HepG2 (cell line): ENCODE data around the gene ARHGDIA. TPM values are rescaled to one million over a fixed set of nuclear protein-coding genes. Genes with fewer than 3 reads are reported as not detected.

Experiments
- ATAC-seq: fragments of 200-7000 bp; cut with Tn5 transposase; 3 replicates; pipeline ENCODE4 v1.9.1; 2020; ENCODE audit warnings: mild to moderate bottlenecking, moderate library complexity
- BruUV-seq: library from RNA; stranded (reverse); fragments of 400-500 nt; replicated peaks from 2 replicates; lab custom pipeline; 2021; lab: Mats Ljungman, UMichigan
- CTCF ChIA-PET: fragments of 300-600 bp; formaldehyde crosslinking; extraction: SDS; loops from one replicate; lab custom pipeline; 2021; ENCODE audit warnings: low total read pairs, inconsistent platforms, low intra/inter-chr PET ratio; lab: Yijun Ruan, JAX
- POLR2A ChIA-PET: fragments of 350-600 bp; sonication (Branson Sonifier 250); formaldehyde crosslinking; loops from one replicate; lab custom pipeline; 2020; ENCODE audit warnings: antibody characterized with exemption, inconsistent platforms; lab: Yijun Ruan, JAX
- DNase-seq: peaks from one replicate; pipeline ENCODE4 v3.0.0-alpha.2; 2015; ENCODE audit warnings: low spot score
- FAIRE-seq: peaks from 3 replicates; lab custom pipeline; 2011; peaks lifted over from hg19 to GRCh38; lab: Jason Lieb, UNC
- H2AFZ ChIP-seq: one replicate; pipeline ENCODE4 v1.6.1; 2011; ENCODE audit warnings: low read length, inconsistent platforms
- H3K27ac ChIP-seq: fragments of 300-600 bp; 3 replicates; pipeline ENCODE4 v1.8.0; 2011; ENCODE audit warnings: mixed run types, mild to moderate bottlenecking, mixed read lengths, low read length, inconsistent platforms; ENCODE audit not compliant: insufficient read depth; ENCODE audit errors: extremely low read length
- H3K27me3 ChIP-seq, 2 experiments: fragments of 200-600 bp in 1 of 2; 2 replicates in 1 of 2; 3 replicates in 1 of 2; pipeline versions ENCODE4 v1.6.0 to v1.8.0; 2011; ENCODE audit warnings: low read length in 2 of 2, mild to moderate bottlenecking in 2 of 2, moderate library complexity in 2 of 2, inconsistent platforms in 1 of 2; ENCODE audit not compliant: insufficient read depth in 2 of 2, control insufficient read depth in 1 of 2
- H3K36me3 ChIP-seq, 2 experiments: fragments of 200-600 bp in 1 of 2; replicated peaks in 1 of 2; 2 replicates in 1 of 2; 3 replicates in 1 of 2; pipeline versions ENCODE4 v1.5.1 to v1.8.0; 2011; ENCODE audit warnings: low read length in 2 of 2, inconsistent platforms in 1 of 2; ENCODE audit not compliant: insufficient read depth in 2 of 2, control insufficient read depth in 1 of 2
- H3K4me1 ChIP-seq: 2 replicates; pipeline ENCODE4 v1.5.1; 2012; ENCODE audit warnings: low read length, inconsistent platforms; ENCODE audit not compliant: insufficient read depth
- H3K4me2 ChIP-seq: 2 replicates; pipeline ENCODE4 v1.6.0; 2011; ENCODE audit warnings: low read depth, low read length, inconsistent platforms
- H3K4me3 ChIP-seq, 3 experiments: fragments of 200-600 bp in 1 of 3; sonication (generic), shearing (Covaris generic) in 1 of 3; replicated peaks in 1 of 3; 2 replicates each; pipeline ENCODE4 v1.5.1; 2011 to 2016; ENCODE audit warnings: low read length in 3 of 3, inconsistent platforms in 2 of 3, low read depth in 2 of 3, mild to moderate bottlenecking in 2 of 3, control low read depth in 1 of 3, mixed read lengths in 1 of 3; ENCODE audit not compliant: insufficient read depth in 1 of 3
- H3K79me2 ChIP-seq: one replicate; pipeline ENCODE4 v1.6.1; 2011; ENCODE audit warnings: low read length, inconsistent platforms; ENCODE audit not compliant: insufficient read depth
- H3K9ac ChIP-seq: 2 replicates; pipeline ENCODE4 v1.6.0; 2011; ENCODE audit warnings: mild to moderate bottlenecking, low read depth, low read length, inconsistent platforms; ENCODE audit not compliant: insufficient read depth
- H3K9me3 ChIP-seq: 2 replicates; pipeline ENCODE4 v1.5.1; 2012; ENCODE audit warnings: mild to moderate bottlenecking, low read length
- H4K20me1 ChIP-seq: 2 replicates; pipeline ENCODE4 v1.6.0; 2011; ENCODE audit warnings: inconsistent platforms, mild to moderate bottlenecking, low read length, moderate library complexity; ENCODE audit not compliant: insufficient read depth
- DZIP1 ChIP-seq: sonication (generic); formaldehyde crosslinking; IDR thresholded peaks from 2 replicates; pipeline ENCODE4 v1.5.0; 2020; ENCODE audit warnings: mild to moderate bottlenecking, missing genetic modification reagents
- ETS1 ChIP-seq: sonication (generic); formaldehyde crosslinking; IDR thresholded peaks from 2 replicates; pipeline ENCODE4 v1.4.0; 2020; ENCODE audit warnings: missing genetic modification reagents
- HNF4G ChIP-seq, 2 experiments: sonication (generic) in 1 of 2; formaldehyde crosslinking in 1 of 2; IDR thresholded peaks; 2 replicates each; pipeline versions ENCODE4 v1.4.0 to v1.6.1; 2011 to 2020; ENCODE audit warnings: borderline replicate concordance in 2 of 2, low read depth in 2 of 2, mild to moderate bottlenecking in 2 of 2, low read length in 1 of 2, missing genetic modification reagents in 1 of 2, moderate library complexity in 1 of 2
- KDM2A ChIP-seq: sonication (generic); formaldehyde crosslinking; IDR thresholded peaks from 2 replicates; pipeline ENCODE4 v1.4.0; 2020; ENCODE audit warnings: low read depth, missing genetic modification reagents, borderline replicate concordance
- KLF15 ChIP-seq: sonication (generic); formaldehyde crosslinking; IDR thresholded peaks from 2 replicates; pipeline ENCODE4 v1.8.1; 2023; ENCODE audit warnings: borderline replicate concordance, mild to moderate bottlenecking, inconsistent platforms, missing genetic modification reagents, mixed read lengths
- KLF16 ChIP-seq, 2 experiments: sonication (generic) in 1 of 2; formaldehyde crosslinking in 1 of 2; IDR thresholded peaks; 2 replicates each; pipeline versions ENCODE4 v1.6.1 to v1.8.0; 2016 to 2023; ENCODE audit warnings: missing genetic modification reagents in 2 of 2, missing compliant biosample characterization in 1 of 2
- POLR2A ChIP-seq, 2 experiments: IDR thresholded peaks; 2 replicates each; pipeline ENCODE4 v1.6.1; 2011; ENCODE audit warnings: low read depth in 2 of 2, low read length in 2 of 2, mild to moderate bottlenecking in 1 of 2, moderate library complexity in 1 of 2; ENCODE audit not compliant: insufficient read depth in 1 of 2
- RXRA ChIP-seq: sonication (generic); formaldehyde crosslinking; IDR thresholded peaks from 2 replicates; pipeline ENCODE4 v1.5.1; 2020; ENCODE audit warnings: missing genetic modification reagents
- SKI ChIP-seq: fragments of 450-650 bp; IDR thresholded peaks from one replicate; pipeline ENCODE4 v1.6.1; 2018; ENCODE audit warnings: mild to moderate bottlenecking; ENCODE audit not compliant: partially characterized antibody
- SUZ12 ChIP-seq: fragments of 150-350 bp; IDR thresholded peaks from 2 replicates; pipeline ENCODE4 v1.6.1; 2014; ENCODE audit warnings: low read depth, low read length
- TFDP2 ChIP-seq: sonication (generic); formaldehyde crosslinking; IDR thresholded peaks from 2 replicates; pipeline ENCODE4 v1.4.0; 2020; ENCODE audit warnings: missing genetic modification reagents
- TSC22D2 ChIP-seq: sonication (generic); formaldehyde crosslinking; IDR thresholded peaks from 2 replicates; pipeline ENCODE4 v1.5.1; 2020; ENCODE audit warnings: missing genetic modification reagents, mild to moderate bottlenecking, borderline replicate concordance
- ZNF160 ChIP-seq: sonication (generic); formaldehyde crosslinking; IDR thresholded peaks from 2 replicates; pipeline ENCODE4 v1.8.0; 2022; ENCODE audit warnings: mild to moderate bottlenecking, inconsistent platforms, missing genetic modification reagents
- ZNF20 ChIP-seq: sonication (generic); formaldehyde crosslinking; IDR thresholded peaks from 2 replicates; pipeline ENCODE4 v1.4.0; 2020; ENCODE audit warnings: mild to moderate bottlenecking, moderate library complexity, missing genetic modification reagents
- ZNF367 ChIP-seq: sonication (generic); formaldehyde crosslinking; IDR thresholded peaks from 2 replicates; pipeline ENCODE4 v1.4.0; 2020; ENCODE audit warnings: missing genetic modification reagents, borderline replicate concordance
- ZNF784 ChIP-seq: sonication (generic); formaldehyde crosslinking; IDR thresholded peaks from 2 replicates; pipeline ENCODE4 v1.5.1; 2020; ENCODE audit warnings: missing genetic modification reagents, mild to moderate bottlenecking, borderline replicate concordance
- WGBS: methylation state at CpG from one replicate; pipeline ENCODE4 v1.1.6; 2017; ENCODE audit warnings: low lambda C conversion rate; 5-methylcytosine and 5-hydroxymethylcytosine counted together
- in situ Hi-C: cut with HindIII; loops from 2 replicates; pipeline ENCODE4 v1.10.0; 2017; ENCODE audit warnings: low pct_unique_long_range_greater_than_20kb; ENCODE audit not compliant: extremely low pct_ligation_motif_present
- intact Hi-C: fragments of 100-400 bp; cut with micrococcal nuclease; formaldehyde crosslinking; loops from one replicate; pipeline ENCODE4 v1.10.0; 2022; ENCODE audit not compliant: unreplicated experiment
- polyA plus RNA-seq, 8 experiments: library from polyadenylated mRNA; depleted of rRNA in 3 of 8; stranded (reverse) in 7 of 8; unstranded in 1 of 8; fragments of >200 nt; fragmentation: Illumina TruSeq in 4 of 8; extraction: Trizol in 4 of 8; gene quantifications; 2 replicates each; pipeline versions ENCODE4 v1.2.1 to v1.2.3, GENCODE V29; 2011 to 2016; ENCODE audit warnings: low read depth in 4 of 8, missing spikeins in 1 of 8, mixed read lengths in 1 of 8; ENCODE audit not compliant: insufficient read depth in 1 of 8
- total RNA-seq, 5 experiments: library from RNA; depleted of rRNA; stranded (reverse); fragments of >200 nt; fragmentation: Illumina TruSeq; extraction: Trizol; gene quantifications; 2 replicates each; pipeline ENCODE4 v1.2.3, GENCODE V29; 2016; ENCODE audit warnings: low read depth in 1 of 5

The ARHGDIA gene
- total and polyA plus RNA-seq, 2 of the 13 experiments (the other 11 are each of a cell fraction or from before 2014, with no cell fraction given), result 40.0 to 64.0 TPM

- no peak for ATAC-seq
- Histone ChIP-seq H3K4me3 (no peak overlapping the region), H3K27me3 (no peaks in the 10 kb centered on the region; a peak in 1 of 5 replicates), H3K27ac (peak overlapping the region; percentile 5), H3K4me1 (peaks cover 77% of the 10 kb centered on the region), H2AFZ (no peak overlapping the region), H3K4me2 (peak overlapping the region; percentile 78), H4K20me1 (peaks cover 51% of the 10 kb centered on the region), H3K36me3 (peaks cover 15 to 36% of the 10 kb centered on the region in 2 experiments), H3K9me3 (no peaks in the 10 kb centered on the region), H3K9ac (0 out of 2 replicates have a peak overlapping the region, but pooled peaks have one; percentile 39), H3K79me2 (peaks cover 47% of the 10 kb centered on the region)
- POLR2A ChIA-PET, result interaction anchor here (0.5 to 3.7 kb wide), 9 partner anchors 9 to 1185 kb away, joined by 3 to 21 read pairs (median 4); partner anchors contain the start of genes DCXR and MCRIP1
- CTCF ChIA-PET, result no interaction called here
- no TSS peak for BruUV-seq
- WGBS, result 96% methylated on average over 8 of the region's 9 CpGs
- DNase-seq, result no peak
- intact Hi-C loops (loop anchor here (5.0 kb wide), 1 partner anchor 42 kb away; no protein-coding TSS in a partner anchor), in situ Hi-C loops (no loop called here)
- FAIRE-seq, result no peak
- TF ChIP-seq RXRA (CRISPR knock-in tag), result peak; percentile 71; the same call in 1 of the 2 replicates
- TF ChIP-seq SKI, result no peak
- TF ChIP-seq ZNF367, result no peak
- peak in 1 of 2 experiments; percentile 28; a peak in 1 of 4 replicates for TF ChIP-seq POLR2A (IDR thresholded peaks at IDR 0.05; ENCODE audit: insufficient read depth in 1 of 2, low read depth in 2 of 2, low read length in 2 of 2)
- 0 out of 2 replicates have a peak, but pooled peaks have one; percentile 31 for TF ChIP-seq TSC22D2
- no peak for TF ChIP-seq DZIP1 (CRISPR knock-in tag)
- peak; percentile 31; the same call in 1 of the 2 replicates for TF ChIP-seq KDM2A
- no peak for TF ChIP-seq HNF4G (IDR thresholded peaks at IDR 0.05; ENCODE audit: borderline replicate concordance, low read depth, low read length)
- no peak for TF ChIP-seq HNF4G (CRISPR knock-in tag; IDR thresholded peaks at IDR 0.05; ENCODE audit: borderline replicate concordance, low read depth)
- TF ChIP-seq KLF15 (CRISPR knock-in tag), result no peak
- TF ChIP-seq ETS1 (CRISPR knock-in tag), result no peak
- TF ChIP-seq TFDP2, result 0 out of 2 replicates have a peak, but pooled peaks have one; percentile 2
- TF ChIP-seq SUZ12, result no peak
- no peak for TF ChIP-seq ZNF20
- TF ChIP-seq KLF16 (CRISPR knock-in tag; IDR thresholded peaks at IDR 0.05), result no peak
- TF ChIP-seq ZNF784 (CRISPR knock-in tag), result 0 out of 2 replicates have a peak, but pooled peaks have one; percentile 13
- peak; percentile 36; the same call in 1 of the 2 replicates for TF ChIP-seq ZNF160 (CRISPR knock-in tag)
Measured at GRCh38 chr17:81863833-81864768, 7.0 kb downstream of the ARHGDIA start.
